Left lobe of liver (tissue), 2 donors: ENCODE measurements around the gene SCAND1. TPM values are rescaled to one million over a fixed set of nuclear protein-coding genes. Genes with fewer than 3 reads are reported as not detected.
A peak's percentile ranks its signal among the peaks of the same experiment; 100 is the strongest.
"Not testable (repeated sequence)": the region's sequence is repeated elsewhere in the genome, so short reads cannot be mapped to it uniquely, and the experiment has no call there.

Experiments used
- ATAC-seq: fragments of 200-7000 bp; cut with Tn5 transposase; one replicate; pipeline ENCODE4 v1.9.1; 2020; ENCODE audit warnings: mild to moderate bottlenecking, moderate library complexity
- DNase-seq: peaks from one replicate; pipeline ENCODE4 v3.0.0-alpha.2; 2020; ENCODE audit warnings: low spot score
- total RNA-seq: library from RNA; stranded (reverse); gene quantifications from one replicate; pipeline ENCODE4 v1.2.1, GENCODE V29; 2021
- donor health status: DM: no; HTN: no; CAD: no; lungs with moderate emphysema.
- donor health status: DM: no; HTN: yes; CAD: no.

SCAND1 gene
- total RNA-seq = 50.5 TPM

DNA sequence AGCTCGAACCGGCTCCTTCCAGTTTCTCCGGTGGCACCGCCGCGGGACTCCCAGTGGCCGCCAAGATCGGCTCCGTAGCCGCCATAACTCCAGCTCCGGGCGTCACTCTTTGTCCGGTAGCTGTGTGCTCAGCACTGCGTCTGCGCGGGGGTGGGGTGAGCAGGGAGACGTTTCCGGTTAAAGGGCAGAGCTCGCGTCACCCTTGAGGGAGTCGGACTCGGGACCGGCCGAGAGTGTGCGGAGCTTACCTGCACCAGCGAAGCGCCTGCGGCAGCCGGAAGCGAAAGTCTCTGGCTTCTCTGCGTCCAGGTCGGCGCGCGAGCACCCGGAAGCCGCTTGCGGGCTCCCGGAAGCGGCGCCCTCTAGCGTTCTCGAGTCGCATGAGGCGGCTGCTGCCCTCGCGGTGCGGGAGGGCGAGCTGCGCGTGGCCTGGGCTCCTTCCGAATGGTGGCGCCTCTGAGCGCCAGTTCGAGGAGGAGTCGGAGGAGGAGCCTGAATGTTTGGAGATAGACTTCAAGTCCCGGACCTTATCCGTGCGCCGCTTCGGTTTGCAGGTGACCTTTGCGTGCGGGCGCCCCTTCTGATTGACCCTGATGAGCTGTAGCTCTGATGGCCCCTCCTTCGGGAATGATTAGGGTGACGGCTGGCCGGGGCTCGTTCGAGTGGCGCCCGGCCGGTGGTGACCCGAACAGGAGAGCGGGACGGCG lies at the start of gene SCAND1:
TSS of gene SCAND1 (minus strand) at position 303 of the 707 bp plus-strand sequence. CDS start at position 85, 218 bp downstream.
- peak; percentile 92 for ATAC-seq
- DNase-seq = peak; percentile 97

DNA sequence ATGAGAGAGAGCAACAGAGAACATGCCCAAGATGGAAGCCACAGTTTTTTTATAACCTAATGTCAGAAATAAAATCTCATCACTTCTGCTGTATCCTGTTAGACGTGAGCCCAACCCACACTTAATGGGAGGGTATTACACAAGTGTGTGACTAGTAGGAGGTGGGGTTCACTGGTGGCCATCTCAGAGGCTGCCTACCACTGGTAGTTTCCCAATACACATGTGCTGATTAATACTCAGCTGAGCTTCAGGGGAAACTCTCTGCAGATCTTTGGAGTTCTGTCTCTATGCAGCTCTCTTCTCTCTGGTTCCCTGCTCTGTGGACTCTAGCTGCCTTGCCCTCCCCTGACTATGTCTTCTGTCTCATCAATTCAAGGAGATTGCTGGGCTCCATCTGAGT lies 49.7 kb upstream of the SCAND1 start:
- ATAC-seq = no peak
- DNase-seq = no peak

DNA sequence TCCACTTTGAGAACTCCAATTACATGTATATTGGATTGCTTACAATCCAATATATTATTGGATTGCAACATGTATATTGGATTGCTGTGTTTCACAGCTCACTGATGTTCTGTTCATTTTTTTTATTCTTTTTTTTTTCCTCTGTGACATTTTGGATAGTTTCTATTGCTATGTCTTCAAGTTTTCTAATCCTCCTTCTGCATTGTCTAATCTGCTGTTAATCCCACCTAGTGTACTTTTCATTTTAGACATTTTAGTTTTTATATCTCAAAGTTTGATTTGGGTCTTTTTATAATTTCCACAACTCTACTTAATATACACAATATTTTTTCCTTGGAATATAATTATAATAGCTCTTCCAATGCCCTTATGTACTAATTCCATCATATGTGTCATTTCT lies 48.6 kb upstream of the SCAND1 start:
- no peak for ATAC-seq
- no peak for DNase-seq

DNA sequence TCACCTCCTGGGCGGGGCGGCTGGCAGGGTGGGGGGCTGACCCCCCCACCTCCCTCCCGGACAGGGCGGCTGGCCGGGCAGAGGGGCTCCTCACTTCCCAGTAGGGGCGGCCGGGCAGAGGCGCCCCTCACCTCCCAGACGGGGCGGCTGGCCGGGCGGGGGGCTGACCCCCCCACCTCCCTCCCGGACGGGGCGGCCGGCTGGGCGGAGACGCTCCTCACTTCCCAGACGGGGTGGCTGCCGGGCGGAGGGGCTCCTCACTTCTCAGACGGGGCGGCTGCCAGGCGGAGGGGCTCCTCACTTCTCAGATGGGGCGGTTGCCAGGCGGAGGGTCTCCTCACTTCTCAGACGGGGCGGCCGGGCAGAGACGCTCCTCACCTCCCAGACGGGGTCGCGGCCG lies 47.0 kb upstream of the SCAND1 start:
- ATAC-seq = not testable (repeated sequence)

DNA sequence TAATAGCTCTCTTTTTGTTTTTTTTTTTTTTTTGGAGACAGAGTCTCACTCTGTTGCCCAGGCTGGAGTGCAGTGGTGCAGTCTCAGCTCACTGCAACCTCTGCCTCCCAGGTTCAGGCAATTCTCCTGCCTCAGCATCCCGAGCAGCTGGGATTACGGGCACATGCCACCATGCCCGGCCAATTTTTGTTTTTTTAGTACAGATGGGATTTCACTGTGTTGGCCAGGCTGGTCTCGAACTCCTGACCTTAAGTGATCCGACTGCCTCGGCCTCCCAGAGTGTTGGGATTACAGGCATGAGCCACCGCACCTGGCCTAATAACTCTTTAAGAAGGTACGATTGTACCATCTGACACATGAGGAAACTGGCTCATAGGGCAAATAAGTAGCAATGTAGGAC lies 42.2 kb upstream of the SCAND1 start:
- not testable (repeated sequence) for DNase-seq, ATAC-seq

More for the DNA sequence above, 47.0 kb upstream of the SCAND1 start:
- not testable (repeated sequence) for DNase-seq

DNA sequence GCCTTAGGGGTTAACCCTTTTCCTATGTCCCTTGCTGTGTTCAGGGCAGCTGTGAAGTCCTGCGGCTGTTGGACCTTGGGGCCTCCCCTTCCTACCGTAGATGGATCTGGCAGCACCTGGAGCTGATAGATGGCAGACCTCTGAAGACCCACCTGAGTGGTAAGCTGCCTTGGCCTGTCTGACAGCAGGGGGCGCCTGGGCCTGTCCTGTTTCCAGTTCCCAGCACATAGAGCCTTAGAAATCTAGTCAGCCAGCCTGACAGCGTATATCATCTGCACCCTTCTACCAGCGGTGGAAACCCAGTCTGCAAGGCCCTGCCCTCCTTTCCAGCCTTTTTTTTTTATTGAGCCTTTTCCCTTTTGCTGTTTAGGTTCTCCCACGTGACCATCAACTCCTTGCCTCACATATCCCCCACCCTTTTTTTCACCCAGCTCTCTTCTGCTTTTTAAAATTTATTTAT lies 40.7 kb upstream of the SCAND1 start:
- ATAC-seq (peak; percentile 97), DNase-seq (peak; percentile 81)

DNA sequence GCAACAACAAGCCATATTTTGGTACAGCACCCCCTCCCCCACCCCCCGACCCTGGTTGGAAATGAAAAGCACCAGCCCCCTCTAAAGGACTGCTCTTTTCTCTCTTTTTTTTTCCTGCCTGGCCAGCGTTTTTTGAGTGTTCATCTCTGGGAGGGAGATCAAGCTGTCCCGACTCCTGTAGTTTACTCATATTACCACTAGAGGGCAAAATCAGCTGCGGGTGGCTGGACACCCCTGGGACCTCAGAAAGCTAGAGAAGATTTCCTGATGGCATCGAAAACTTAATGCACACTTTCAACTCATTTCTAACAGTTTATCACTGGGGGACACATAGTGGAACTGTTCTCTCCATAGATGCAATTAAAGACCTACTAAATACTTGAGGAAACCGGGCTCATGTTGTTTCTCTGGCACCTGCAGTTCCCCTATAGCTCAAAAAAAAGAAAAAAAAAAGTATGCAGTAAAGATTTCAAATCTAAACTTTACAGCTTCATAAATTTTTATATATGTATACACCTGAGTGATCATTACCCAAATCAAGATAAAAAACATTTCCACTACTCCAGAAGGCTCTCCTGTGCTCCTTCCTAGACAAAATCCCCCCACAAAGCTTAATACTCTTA lies 38.5 kb upstream of the SCAND1 start:
- ATAC-seq (peak; percentile 89), DNase-seq (no peak)

DNA sequence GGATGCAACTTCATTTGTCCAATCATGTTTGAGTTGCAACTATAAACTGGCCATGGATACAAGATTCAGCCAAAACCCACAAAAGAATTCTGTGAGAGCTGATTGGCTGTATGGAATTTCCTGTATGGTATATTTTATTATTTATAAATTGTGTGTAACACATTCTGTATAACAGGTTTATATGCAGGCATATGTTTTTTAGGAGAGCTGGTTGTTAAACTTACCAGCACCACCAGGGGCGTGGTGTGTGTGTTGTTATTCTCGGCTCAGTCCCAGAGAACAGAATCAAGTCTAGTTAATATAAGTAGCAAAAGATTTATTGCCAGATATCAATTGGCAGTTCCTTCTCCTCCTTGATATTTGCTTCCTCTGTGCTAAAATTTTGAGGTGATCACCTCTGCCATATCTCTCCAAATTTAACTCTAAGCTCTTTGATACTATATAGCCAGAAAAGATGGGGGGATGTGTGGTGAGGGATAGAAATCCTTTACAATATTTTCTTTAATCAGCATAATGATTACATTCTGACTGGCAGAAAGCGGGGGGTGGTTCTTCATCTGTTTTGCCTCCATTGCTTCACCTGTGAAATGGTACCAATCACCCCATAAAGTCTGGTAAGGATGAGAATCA lies 37.0 kb upstream of the SCAND1 start:
- peak; percentile 60 for ATAC-seq
- DNase-seq = no peak

DNA sequence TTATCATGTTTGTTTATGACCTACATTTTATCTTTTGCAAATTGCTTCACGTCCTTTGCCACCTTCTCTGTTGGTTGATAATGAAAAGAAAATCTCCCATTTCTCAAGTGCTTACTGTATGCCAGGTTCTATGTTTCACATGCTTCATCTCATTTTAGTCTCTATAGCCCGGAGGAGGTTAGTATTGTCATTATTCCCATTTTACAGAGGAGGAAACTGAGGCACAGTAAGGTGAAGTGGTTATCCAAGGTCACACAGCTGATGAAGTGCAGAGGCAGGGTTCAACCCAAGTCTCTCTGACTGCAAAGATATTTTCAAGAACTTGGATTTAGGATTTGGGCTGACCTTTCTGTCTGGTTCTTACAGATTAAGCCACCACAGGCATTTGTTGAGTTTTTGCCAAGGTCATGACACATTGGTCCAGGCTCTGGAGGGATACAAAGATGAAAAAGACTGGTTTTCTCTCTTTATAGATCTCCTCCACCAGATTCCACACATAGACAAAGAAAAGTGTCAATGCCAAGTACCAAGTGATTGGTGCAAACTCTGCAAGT lies 34.7 kb upstream of the SCAND1 start:
- DNase-seq = no peak
- no peak for ATAC-seq

DNA sequence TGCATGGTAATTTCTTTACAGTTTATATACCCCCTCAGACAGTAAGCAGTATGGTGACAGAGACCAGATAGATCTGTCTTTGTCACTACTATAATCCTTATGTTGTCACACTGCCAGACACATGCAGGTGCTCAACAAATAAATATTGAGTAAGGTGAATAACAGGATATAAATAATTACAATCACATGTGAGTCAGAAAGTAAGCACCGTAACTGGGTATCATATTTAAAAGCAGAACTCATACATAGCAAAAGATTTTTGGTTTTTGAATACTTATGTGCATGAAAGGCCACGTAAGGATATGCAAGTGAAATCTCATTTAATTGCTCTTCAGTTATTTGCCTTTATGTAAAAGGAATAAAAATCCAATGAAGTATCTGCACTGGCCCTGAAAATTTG lies 31.5 kb upstream of the SCAND1 start:
- ATAC-seq (no peak), DNase-seq (no peak)

DNA sequence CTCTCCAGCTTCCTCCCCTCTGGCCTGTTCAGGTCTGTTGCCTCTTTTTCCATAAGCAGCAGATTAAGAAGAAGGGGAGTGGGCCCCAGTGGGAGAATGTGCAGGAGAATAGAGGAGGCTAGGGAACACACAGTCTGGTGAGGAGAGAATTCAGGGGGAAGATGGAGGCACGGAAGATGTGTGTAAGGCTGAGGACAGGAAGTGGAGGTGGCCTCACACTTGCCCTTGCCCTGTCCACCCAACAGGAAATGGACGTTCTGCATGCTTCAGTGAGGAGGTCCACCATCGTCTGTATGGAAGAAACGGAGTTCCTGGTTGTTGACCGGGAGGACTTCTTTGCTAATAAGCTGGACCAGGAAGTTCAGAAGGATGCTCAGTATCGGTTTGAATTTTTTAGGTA lies 30.1 kb upstream of the SCAND1 start:
- ATAC-seq = no peak
- DNase-seq = no peak

DNA sequence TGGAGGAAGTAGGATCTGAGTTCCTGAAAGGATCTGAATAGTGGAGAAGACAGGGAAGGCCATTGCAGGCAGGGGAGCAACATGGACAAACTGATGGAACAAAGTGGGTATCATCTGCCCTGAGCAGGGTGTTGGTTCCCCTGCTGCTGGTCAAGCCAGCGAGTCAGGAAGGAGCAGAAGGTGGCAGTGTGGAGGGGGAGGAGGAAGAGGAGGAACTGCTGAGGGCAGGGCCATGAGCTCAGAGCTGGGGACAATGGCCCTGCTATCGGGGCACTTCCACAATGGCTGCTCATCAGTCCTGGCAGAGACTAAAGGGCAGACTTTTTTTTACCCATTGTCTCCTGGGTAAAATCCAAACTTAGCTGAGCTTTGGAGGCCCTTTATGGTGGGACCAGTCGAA lies 27.7 kb upstream of the SCAND1 start:
- ATAC-seq (no peak), DNase-seq (no peak)

DNA sequence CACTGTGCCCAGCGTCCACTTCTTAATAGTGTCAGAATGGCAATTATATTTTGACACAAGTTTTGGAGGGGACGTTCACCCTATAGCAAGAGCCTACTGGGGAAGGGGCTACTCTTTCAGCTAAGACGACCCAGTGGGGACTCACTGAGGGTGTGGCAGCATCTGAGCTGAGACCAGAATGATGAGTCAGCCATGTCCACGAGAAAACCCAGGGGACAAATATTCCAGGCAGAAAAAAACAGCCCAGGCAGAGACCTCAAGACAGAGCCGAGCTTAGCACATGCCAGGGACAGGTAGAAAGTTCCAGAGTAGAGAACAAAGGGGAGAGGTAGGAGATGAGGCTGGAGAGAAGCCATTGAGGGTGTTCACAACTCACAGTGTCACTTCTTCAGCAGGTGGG lies 25.2 kb upstream of the SCAND1 start:
- ATAC-seq (no peak), DNase-seq (no peak)

DNA sequence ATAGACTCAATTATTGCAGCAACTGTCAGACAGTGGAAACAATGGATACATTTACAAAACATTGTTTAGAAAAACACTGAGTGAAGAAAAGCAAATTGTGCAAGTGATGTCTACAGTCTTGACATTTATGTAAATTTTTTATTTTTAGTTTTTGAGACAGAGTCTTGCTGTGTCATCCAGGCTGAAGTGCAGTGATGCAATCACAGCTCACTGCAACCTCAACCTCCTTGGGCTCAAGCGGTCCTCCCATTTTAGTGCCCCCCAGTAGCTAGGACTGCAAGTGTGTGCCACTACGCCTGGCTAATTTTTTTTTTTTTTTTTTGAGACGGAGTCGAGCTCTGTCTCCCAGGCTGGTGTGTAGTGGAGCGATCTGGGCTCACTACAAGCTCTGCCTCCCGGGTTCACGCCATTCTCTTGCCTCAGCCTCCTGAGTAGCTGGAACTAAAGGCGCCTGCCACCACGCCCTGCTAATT lies 23.8 kb upstream of the SCAND1 start:
- ATAC-seq = no peak
- no peak for DNase-seq

DNA sequence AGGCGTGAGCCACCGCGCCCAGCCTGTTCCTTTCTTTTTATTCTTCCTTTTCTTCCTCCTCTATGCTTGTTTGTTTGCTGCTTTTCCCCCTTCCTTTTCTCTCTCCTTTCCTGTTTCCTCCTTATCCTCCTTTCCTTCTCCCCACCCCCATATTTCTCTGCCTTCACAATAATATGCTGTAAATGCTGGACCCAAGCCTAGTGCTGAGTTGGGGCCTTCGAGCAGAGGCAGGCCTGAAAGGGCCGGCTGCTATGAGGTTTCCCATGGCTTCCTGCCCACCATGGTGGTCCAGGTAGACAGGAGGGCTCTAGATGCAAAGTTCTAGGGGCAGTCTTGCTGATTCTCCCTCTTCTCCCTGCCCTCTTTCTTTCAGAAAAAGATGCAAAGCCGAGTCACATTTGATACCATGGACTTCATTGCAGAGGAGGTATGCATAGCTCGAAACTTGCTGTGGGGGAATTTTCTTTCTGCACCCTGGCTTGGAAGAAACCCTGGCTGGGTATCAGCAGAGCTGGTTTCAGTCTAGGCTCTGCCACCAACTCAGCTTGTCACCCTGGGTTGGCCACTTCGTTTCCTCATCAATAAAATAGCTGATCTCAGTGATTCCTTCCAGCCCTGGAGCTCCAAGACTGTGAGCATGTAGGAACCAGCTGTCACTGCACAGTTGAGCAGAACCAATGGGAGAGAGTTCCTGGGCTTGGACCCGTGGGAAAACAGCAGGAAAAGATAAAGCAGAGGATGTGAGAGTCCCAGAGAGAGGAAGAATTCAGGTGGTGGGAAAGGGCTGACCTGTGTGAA lies 21.5 kb upstream of the SCAND1 start:
- ATAC-seq (no peak), DNase-seq (no peak)

DNA sequence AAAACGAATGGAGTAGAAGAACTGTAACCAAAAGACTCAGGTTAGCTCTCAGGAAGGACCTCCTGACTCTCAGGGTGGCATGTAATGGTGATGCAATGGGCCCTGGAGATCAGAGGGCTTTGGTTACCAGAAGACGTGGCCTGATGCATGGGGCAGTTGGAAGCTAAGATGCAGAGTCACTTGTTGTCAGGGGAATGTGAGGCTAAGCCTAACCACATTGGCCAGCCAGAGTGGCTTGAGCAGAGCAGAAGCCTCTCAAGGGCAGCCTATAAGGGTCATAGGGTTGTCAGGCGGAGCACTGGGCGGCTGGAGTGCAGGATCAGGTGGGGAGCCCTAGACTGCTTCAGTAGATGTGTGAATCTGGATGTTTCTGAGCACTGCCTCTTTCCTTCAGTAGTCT lies 20.0 kb upstream of the SCAND1 start:
- ATAC-seq (no peak), DNase-seq (no peak)

DNA sequence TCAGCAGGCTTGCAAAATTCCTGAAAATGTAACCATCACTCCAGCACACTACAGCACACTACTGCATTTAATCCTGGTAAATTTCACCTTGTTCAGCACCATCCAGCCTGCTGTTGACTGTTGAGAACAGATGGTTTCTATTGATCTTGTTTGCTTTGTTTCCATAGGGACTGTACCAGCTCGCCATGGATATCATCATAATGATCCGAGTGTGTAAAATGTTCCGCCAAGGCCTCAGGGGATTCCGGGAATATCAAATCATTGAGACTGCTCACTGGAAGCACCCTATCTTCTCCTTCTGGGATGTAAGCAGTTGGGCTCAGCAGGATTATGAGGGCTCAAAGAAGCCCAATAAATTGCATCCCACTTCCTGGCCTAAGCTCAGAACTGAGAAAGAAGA lies 18.2 kb upstream of the SCAND1 start:
- ATAC-seq = no peak
- DNase-seq = no peak

DNA sequence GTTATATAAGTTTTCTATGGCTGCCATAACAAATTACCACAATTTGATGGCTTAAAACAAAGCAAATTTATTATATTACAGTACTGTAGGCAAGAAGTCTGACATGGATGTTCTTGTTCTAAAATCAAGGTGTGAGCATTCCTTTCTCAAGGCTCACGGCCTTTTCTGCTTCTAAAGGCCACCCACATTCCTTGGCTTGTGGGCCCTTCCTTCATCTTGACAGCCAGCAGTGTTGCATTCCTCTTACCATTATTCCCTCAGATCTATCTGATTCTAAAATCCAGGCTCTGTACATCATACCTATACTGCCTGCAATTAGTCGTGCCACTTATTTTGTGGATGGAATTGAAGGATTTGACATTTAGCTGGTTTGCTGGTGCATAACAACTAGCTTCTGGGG lies 17.7 kb upstream of the SCAND1 start:
- DNase-seq (no peak), ATAC-seq (no peak)

DNA sequence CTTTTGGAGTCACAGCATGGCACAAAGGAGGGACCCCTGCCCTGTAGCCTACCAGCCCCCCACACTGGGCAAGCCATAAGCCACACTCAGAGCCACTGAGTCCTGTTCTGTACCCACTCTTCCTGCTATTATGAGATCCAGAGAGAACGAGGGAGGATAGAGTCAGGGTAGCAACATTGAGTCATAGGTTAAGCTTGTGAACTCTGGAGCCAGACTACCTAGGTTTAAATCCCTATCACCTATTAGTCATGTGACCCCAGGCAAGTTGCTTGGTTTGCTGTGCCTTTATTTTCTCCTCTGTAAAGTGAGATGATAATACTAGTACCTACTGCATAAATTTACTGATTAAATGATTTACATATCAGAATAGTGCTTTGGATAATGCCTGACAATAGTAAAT lies 14.6 kb upstream of the SCAND1 start:
- DNase-seq (no peak), ATAC-seq (no peak)

DNA sequence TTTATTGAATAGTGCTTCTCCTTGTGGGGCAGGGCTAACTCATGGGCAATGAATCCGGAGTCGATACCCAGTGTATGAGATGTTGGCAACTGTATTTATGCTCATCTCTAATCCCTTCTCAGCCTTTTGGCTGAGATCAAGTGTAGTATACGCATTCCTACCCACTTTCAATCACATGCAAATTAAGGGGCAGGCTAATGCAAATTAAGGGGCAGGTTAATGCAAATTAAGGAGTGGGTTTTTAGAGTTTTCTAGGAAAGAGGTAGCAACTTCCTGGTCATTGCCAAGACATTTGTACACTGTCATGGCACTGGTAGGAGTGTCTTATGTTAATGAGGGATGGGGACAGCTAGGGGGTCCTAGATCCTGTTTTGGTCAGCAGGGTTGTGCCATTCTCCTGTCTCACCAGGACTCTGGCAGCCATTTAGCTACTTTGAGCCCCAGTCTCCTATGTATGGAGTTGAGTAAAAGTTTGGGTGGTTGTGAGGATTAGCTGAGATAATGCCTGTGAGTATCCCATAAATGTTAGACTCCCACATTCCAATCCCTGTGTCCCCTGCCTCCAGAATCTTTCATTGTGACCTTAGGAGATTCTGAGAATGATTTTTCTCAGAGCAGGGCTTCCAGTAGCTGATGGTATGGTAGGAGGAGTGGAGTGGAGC lies 13.8 kb upstream of the SCAND1 start, which contains the start of gene CNBD2:
TSS of gene CNBD2 (plus strand) at position 612 of the 662 bp plus-strand sequence. CDS start 173 bp downstream, outside the sequence.
- DNase-seq (no peak), ATAC-seq (no peak)
